Measurements from ENCODE around the gene KDM5B.

Gene KDM5B

GRCh38 chr1:202687370-202687769 lies 120.9 kb downstream of the KDM5B start:
- no peak for DNase-seq

GRCh38 chr1:202685641-202686040 lies 122.6 kb downstream of the KDM5B start:
- TF ChIP-seq GATA1 (IDR thresholded peaks at IDR 0.05; ENCODE audit: low read depth, low read length) (no peak), POLR2A (IDR thresholded peaks at IDR 0.05; ENCODE audit: low read length) (no peak)
- no peak for DNase-seq

More at GRCh38 chr1:202687370-202687769, 120.9 kb downstream of the KDM5B start:
- no peak for TF ChIP-seq POLR2A (IDR thresholded peaks at IDR 0.05; ENCODE audit: low read length)
- no peak for TF ChIP-seq GATA1 (IDR thresholded peaks at IDR 0.05; ENCODE audit: low read depth, low read length)

- no peak for DNase-seq
These were observed 123.5 kb downstream of the KDM5B start for GRCh38 chr1:202684716-202685115.

GRCh38 chr1:202683029-202683428 lies 125.2 kb downstream of the KDM5B start:
- TF ChIP-seq POLR2A (IDR thresholded peaks at IDR 0.05; ENCODE audit: low read length) (no peak), GATA1 (IDR thresholded peaks at IDR 0.05; ENCODE audit: low read depth, low read length) (no peak)
- no peak for DNase-seq

More at GRCh38 chr1:202684716-202685115, 123.5 kb downstream of the KDM5B start:
- TF ChIP-seq POLR2A (IDR thresholded peaks at IDR 0.05; ENCODE audit: low read length), result no peak
- TF ChIP-seq GATA1 (IDR thresholded peaks at IDR 0.05; ENCODE audit: low read depth, low read length), result no peak

GRCh38 chr1:202682477-202682876 lies 125.7 kb downstream of the KDM5B start:
- no peak for DNase-seq
- TF ChIP-seq POLR2A (IDR thresholded peaks at IDR 0.05; ENCODE audit: low read length) (no peak), GATA1 (IDR thresholded peaks at IDR 0.05; ENCODE audit: low read depth, low read length) (no peak)

GRCh38 chr1:202681736-202682420 lies 126.3 kb downstream of the KDM5B start:
- TF ChIP-seq POLR2A (IDR thresholded peaks at IDR 0.05; ENCODE audit: low read length) (no peak), GATA1 (IDR thresholded peaks at IDR 0.05; ENCODE audit: low read depth, low read length) (no peak)
- no peak for DNase-seq

GRCh38 chr1:202680586-202681352 lies 127.5 kb downstream of the KDM5B start:
- TF ChIP-seq GATA1 (IDR thresholded peaks at IDR 0.05; ENCODE audit: low read depth, low read length) (no peak), POLR2A (IDR thresholded peaks at IDR 0.05; ENCODE audit: low read length) (no peak)
- DNase-seq, result no peak

GRCh38 chr1:202679406-202680177 lies 128.6 kb downstream of the KDM5B start:
- no peak for TF ChIP-seq POLR2A (IDR thresholded peaks at IDR 0.05; ENCODE audit: low read length)
- TF ChIP-seq GATA1 (IDR thresholded peaks at IDR 0.05; ENCODE audit: low read depth, low read length), result no peak
- DNase-seq, result no peak

- no peak for TF ChIP-seq POLR2A (IDR thresholded peaks at IDR 0.05; ENCODE audit: low read length)
- no peak for TF ChIP-seq GATA1 (IDR thresholded peaks at IDR 0.05; ENCODE audit: low read depth, low read length)
These were observed 130.8 kb downstream of the KDM5B start for GRCh38 chr1:202677433-202677832.

More at GRCh38 chr1:202677433-202677832, 130.8 kb downstream of the KDM5B start:
- DNase-seq, result no peak
